Measurements from ENCODE around the gene SCYGR1. TPM values are rescaled to one million over a fixed set of nuclear protein-coding genes. Genes with fewer than 3 reads are reported as not detected.

The SCYGR1 gene
- polyA plus RNA-seq, 1 donor from 2014 or later = not detected

- Histone ChIP-seq H3K4me2 (ENCODE audit: low read length) (no peak overlapping the region), H3K9me2 (ENCODE audit: insufficient read depth, low read length) (no peaks in the 10 kb centered on the region), H3F3A (ENCODE audit: insufficient read depth, low read length, poor library complexity, severe bottlenecking) (no peaks in the 10 kb centered on the region), H3K79me2 (replicated peaks; ENCODE audit: insufficient read depth, low read length) (no peaks in the 10 kb centered on the region), H3K27me3 (ENCODE audit: insufficient read depth, low read depth, low read length) (no peaks in the 10 kb centered on the region), H4K20me1 (ENCODE audit: insufficient read depth) (no peaks in the 10 kb centered on the region), H3K9me3 (ENCODE audit: low read length) (no peaks in the 10 kb centered on the region), H3K36me3 (ENCODE audit: insufficient read depth, low read length) (no peaks in the 10 kb centered on the region), H3K27ac (ENCODE audit: low read length) (no peak overlapping the region), H3K9ac (ENCODE audit: low read length) (no peak overlapping the region), H2AFZ (ENCODE audit: low read depth, low read length) (no peak overlapping the region), H3K4me3 (ENCODE audit: low read length) (no peak overlapping the region)
- TF ChIP-seq REST (IDR thresholded peaks at IDR 0.05; ENCODE audit: borderline replicate concordance) (no peak), EP300 (conservative IDR thresholded peaks at IDR 0.05; ENCODE audit: poor library complexity, severe bottlenecking) (no peak), EZH2 (IDR thresholded peaks at IDR 0.05; ENCODE audit: borderline replicate concordance, insufficient read depth, low read length, poor library complexity, severe bottlenecking) (no peak), SMC3 (conservative IDR thresholded peaks at IDR 0.05; ENCODE audit: poor library complexity) (no peak)
These were observed 40.6 kb downstream of the SCYGR1 start for GRCh38 chr2:227347117-227347516.

GRCh38 chr2:227344231-227344630, 43.5 kb downstream of the SCYGR1 start:
- no peak overlapping the region for H3K9ac ChIP-seq (ENCODE audit: low read length)
- no peaks in the 10 kb centered on the region for H4K20me1 ChIP-seq (ENCODE audit: insufficient read depth)
- no peaks in the 10 kb centered on the region for H3F3A ChIP-seq (ENCODE audit: insufficient read depth, low read length, poor library complexity, severe bottlenecking)
- no peak overlapping the region for H2AFZ ChIP-seq (ENCODE audit: low read depth, low read length)
- H3K4me2 ChIP-seq (ENCODE audit: low read length) = no peak overlapping the region
- TF ChIP-seq TAF1 (IDR thresholded peaks at IDR 0.05; ENCODE audit: low read depth) = no peak
- TF ChIP-seq, protein P1, sequence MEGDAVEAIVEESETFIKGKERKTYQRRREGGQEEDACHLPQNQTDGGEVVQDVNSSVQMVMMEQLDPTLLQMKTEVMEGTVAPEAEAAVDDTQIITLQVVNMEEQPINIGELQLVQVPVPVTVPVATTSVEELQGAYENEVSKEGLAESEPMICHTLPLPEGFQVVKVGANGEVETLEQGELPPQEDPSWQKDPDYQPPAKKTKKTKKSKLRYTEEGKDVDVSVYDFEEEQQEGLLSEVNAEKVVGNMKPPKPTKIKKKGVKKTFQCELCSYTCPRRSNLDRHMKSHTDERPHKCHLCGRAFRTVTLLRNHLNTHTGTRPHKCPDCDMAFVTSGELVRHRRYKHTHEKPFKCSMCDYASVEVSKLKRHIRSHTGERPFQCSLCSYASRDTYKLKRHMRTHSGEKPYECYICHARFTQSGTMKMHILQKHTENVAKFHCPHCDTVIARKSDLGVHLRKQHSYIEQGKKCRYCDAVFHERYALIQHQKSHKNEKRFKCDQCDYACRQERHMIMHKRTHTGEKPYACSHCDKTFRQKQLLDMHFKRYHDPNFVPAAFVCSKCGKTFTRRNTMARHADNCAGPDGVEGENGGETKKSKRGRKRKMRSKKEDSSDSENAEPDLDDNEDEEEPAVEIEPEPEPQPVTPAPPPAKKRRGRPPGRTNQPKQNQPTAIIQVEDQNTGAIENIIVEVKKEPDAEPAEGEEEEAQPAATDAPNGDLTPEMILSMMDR (IDR thresholded peaks at IDR 0.05; ENCODE audit: poor library complexity, severe bottlenecking) = no peak
- no peak for TF ChIP-seq EP300 (conservative IDR thresholded peaks at IDR 0.05; ENCODE audit: poor library complexity, severe bottlenecking)
- TF ChIP-seq POLR2AphosphoS5 (IDR thresholded peaks at IDR 0.05) = no peak
- no peak for TF ChIP-seq EZH2 (IDR thresholded peaks at IDR 0.05; ENCODE audit: borderline replicate concordance, insufficient read depth, low read length, poor library complexity, severe bottlenecking)
- no peak for TF ChIP-seq SMC3 (conservative IDR thresholded peaks at IDR 0.05; ENCODE audit: poor library complexity)
- no peak for TF ChIP-seq RAD21 (conservative IDR thresholded peaks at IDR 0.05)
- TF ChIP-seq MXI1 (conservative IDR thresholded peaks at IDR 0.05; ENCODE audit: poor library complexity, severe bottlenecking) = no peak
- TF ChIP-seq REST (IDR thresholded peaks at IDR 0.05; ENCODE audit: borderline replicate concordance) = no peak
- no peaks in the 10 kb centered on the region for H3K79me2 ChIP-seq (replicated peaks; ENCODE audit: insufficient read depth, low read length)
- H3K27me3 ChIP-seq (ENCODE audit: insufficient read depth, low read depth, low read length) = no peaks in the 10 kb centered on the region
- H3K36me3 ChIP-seq (ENCODE audit: insufficient read depth, low read length) = no peaks in the 10 kb centered on the region
- no peaks in the 10 kb centered on the region for H3K9me2 ChIP-seq (ENCODE audit: insufficient read depth, low read length)
- no peak overlapping the region for H3K27ac ChIP-seq (ENCODE audit: low read length)
- no peak overlapping the region for H3K4me3 ChIP-seq (ENCODE audit: low read length)
- H3K9me3 ChIP-seq (ENCODE audit: low read length) = no peaks in the 10 kb centered on the region
